NCI-H446 (cell line): ENCODE measurements around the gene HDAC4.

Experiments used
- DNase-seq, 2 experiments: peaks; one replicate each; lab custom pipeline; 2025; lab: John Stamatoyannopoulos, UW

Gene HDAC4

DNA sequence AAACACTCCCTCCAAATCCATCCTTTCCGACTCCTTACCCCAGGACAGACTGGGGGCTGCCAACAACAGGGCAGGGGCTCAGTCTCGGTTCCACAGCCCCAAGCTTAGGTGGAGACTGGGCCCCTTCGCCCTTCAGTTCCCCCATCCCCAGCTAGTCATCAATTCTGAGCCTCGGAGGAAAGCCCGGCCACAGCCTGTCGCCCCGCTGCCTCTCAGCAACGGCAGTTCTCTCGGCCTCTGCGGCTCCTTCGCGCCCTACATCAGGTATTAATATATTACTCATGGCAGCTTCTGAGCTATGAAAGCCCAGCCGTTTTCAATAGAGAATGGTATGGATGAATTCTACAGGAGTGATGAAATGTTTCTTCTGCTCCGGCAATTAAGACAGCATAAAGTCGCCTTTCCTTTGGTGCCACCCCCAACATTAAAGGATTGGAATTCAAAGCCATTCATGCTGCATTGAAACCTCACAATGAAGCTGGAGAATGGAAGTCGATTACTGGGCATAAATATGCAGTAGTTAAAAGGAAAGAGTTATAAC lies 2.8 kb downstream of the HDAC4 start:
- DNase-seq = no peak

DNA sequence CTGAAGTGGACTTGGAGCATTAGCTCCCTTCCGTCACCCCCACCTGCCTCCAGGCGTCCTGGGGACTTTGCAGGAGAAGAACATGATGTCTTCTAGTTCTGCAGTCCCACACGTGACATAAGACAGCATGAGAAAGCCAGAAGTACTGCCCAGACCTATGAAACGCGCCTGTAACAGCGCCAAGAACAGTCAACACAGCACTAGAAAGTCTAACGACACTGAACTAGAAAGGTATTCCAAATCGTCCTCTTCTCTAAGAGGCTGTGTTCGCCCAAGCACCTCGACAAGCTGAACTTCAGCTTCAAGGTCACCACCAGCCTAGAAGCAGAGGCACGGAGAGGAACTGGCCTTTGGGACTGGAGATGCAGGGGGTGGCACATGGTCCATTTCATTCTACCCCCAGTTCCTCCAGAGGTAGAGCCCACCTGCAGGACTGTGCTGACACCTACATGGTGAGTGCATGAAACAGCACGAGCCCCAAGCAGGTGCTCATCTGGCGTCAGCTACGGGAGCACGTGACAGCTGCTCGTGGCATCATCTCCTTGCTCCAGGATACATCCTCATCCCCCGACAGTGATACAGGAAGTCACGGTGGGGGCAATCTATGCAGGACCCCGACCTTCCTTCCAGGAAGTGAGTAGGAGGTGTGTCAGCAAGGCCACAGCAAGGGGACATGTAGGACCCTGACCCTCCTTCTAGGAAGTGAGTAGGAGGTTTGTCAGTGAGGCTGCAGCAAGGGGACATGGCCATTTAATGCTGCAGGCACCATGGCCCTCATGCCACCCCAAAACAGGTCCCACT lies 3.7 kb downstream of the HDAC4 start:
- no peak for DNase-seq

GRCh38 chr2:239395524-239395923 lies 5.3 kb downstream of the HDAC4 start:
- no peak for DNase-seq

DNA sequence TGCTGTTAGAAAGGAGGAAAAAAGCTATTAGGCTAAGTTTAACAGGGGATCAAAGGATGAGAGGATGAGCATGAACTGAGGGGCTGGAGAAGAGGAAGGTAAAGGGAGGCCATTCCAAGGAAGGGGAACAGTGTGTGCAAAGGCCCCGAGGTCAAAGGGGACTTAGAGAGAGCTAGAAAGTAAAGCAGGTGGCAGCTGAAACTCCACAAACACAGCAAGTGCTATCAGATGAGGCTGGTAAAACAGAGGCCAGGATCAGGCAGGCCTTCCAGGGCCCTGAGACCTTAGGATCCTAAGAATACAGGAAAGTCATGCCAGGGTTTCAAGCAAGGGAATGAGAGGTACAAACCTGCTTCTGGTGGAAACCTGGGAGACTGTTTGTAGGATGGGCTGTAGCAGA lies 5.8 kb downstream of the HDAC4 start:
- no peak for DNase-seq

DNA sequence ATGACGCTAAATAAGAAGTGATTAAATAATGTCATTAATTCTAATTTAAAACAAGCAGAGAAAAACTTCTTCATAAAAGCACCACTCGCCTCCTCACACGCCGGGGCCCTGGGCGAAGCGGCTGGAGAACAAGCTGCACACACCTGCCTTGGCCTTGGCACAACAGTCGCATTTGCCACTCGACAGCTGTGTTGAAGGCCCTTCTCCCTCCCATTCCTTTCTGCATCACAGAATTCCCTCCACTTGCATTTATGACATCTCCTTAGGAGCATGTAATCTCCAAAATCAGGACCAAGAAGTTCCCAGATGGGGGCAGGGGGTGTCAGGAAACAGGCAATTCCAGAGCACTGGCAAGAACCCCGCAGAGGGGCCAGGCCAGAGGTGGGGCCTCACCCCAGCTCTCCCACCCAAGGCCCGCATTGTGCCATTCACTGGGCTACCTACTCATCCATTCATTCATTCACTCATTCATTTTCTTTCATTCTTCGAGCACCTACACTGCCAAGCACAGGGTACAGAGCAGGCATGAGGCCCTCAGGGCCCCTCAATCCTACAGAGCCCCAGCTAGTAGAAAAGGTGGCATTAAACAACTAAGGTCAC lies 6.4 kb downstream of the HDAC4 start:
- DNase-seq = no peak

- no peak for DNase-seq
These were observed 6.9 kb downstream of the HDAC4 start for GRCh38 chr2:239393941-239394340.

DNA sequence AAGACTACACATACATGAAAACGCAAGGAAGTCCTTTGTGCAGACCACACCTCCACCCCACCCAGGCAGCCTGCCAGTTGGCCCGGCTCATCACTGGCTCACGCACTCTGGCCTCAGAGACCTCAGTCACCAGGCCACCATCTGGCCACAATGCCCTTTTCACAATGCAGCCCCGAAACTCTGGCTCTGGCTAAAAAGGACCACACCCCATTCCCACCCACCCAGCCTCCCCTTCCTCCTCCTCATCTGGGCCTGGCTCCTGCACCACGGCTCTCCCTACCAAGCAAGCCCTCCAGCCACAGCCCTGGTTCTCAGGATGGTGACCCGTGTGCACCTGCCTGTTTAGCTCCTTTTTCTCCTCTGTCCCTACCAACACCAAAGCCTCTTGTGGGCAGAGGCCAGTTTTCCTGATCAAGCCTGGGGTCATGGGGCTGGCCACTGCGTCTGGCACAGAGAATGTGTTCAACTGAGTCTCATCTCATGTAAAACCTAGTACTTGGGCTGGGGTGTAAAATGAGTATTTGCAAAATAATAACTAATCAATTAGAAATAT lies 7.4 kb downstream of the HDAC4 start:
- DNase-seq = no peak

- no peak for DNase-seq
These were observed 8.0 kb downstream of the HDAC4 start for GRCh38 chr2:239392688-239393387.

DNA sequence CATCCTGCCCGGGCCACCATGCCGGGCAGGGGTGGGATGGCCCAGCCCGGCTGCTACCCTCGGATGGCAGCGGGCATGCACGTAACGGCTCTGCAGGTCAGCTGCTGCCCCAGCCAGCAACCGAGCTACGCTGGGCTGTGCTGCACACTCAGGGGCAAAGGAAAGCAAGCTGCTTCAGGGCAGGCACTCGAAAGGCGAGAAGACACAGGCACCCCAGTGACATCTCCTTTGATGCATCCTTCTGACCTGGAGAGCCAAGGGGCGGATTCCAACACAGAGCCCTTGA lies 8.8 kb downstream of the HDAC4 start:
- no peak for DNase-seq

DNA sequence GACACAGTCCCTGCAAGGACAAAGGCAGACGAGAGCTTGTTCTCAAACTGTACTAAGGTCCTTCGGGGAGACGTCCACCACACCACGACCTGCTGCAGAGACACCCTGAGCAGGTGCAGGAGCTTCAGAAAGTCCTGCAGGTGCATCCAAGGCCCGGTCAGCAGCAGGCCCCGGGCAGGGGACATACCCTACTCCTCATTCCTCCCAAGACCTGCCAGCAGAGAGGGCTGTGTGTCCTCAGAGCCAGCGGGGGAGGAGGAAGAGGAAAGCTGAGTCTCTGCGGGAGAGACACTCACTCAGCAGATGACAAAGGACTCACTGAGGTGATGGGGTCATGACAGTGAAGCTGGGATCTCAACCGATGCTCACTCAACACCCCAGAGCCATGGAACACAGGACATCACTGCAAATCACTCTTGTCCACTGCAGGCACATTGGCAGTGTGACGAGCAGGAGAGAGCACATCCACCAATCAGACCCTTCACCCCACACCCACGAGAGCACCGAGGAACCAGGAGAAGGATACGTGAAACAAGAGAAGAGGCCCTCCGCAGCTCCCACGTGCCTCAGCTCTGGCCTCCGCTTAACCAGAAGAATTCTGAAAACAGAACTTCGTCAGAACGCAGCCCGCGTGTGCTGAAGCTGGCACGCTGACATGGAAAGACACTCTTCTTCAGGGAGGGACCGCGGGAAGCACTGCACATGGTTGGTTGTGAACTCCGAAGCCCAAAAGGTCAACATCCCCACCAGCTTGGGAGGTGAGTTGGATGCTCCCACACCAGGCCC lies 9.3 kb downstream of the HDAC4 start:
- no peak for DNase-seq

- no peak for DNase-seq
These were observed 10.1 kb downstream of the HDAC4 start for GRCh38 chr2:239390546-239391285.

DNA sequence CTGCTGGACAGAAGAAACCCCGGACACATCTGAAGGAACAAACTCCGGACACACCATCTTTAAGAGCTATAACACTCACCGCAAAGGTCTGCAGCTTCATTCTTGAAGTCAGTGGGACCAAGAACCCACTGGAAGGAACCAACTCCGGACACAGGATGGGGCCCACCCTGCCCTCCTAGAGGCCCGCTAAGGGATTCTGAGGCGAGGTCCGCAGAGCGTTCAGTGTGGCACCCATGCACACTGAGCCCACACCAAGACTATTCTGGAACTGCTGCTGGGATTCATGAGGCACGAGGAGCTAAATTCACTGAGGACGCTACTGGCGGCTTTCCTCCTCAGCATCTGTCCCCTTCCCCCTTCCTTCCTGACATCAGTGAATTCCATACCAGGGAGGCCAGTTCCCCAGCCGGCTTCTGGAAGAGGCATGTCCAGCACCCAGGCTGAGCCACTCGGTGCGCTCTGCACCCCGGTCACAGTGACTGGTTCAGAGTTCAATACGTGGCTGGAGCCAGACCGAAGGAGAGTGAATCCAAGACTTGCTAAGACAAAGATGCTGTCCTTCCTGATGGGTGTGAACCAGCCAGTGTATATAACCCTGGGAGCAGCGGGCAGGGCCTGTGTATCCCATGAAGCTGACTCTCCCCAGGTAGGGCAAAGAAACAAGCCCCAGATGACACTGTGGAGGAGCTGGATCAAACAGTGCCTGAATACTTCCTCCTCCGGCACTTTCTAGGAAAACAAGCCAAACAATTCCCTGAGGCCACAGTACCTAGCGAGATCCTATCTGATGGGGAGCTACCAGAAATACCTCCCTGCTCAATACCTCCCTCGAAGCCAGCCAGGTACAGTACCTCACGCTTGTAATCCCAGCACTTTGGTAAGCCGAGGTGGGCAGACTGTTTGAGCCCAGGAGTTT lies 11.1 kb downstream of the HDAC4 start:
- DNase-seq = no peak

- no peak for DNase-seq
These were observed 12.3 kb downstream of the HDAC4 start for GRCh38 chr2:239388236-239389151.

DNA sequence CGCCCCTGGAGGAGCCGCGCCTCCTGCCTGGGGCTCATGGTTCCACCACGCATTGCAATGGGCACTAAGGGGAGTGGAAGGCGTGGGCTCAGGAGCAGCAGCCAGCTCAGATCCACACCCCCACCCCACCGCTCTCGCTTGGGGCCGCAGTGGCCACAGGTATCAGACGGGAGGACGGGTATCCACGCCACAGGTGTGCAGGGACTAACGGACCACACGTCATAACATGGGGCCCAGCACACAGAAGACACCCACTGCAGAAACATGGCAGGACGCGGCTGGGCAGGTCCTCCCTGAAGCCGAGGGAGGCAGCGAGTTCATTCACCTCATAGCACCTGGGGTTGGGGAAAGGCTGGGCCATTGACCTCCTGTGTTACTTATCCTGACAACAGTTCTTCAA lies 13.0 kb downstream of the HDAC4 start:
- no peak for DNase-seq

- no peak for DNase-seq
These were observed 13.9 kb downstream of the HDAC4 start for GRCh38 chr2:239386872-239387445.

GRCh38 chr2:239386001-239386670 lies 14.7 kb downstream of the HDAC4 start:
- no peak for DNase-seq

- DNase-seq = no peak
These were observed 15.5 kb downstream of the HDAC4 start for GRCh38 chr2:239385096-239386000.
